Effector memory CD8-positive, alpha-beta T cell (primary cell): ENCODE data around the gene GLRX.
"Not testable (repeated sequence)": the region's sequence is repeated elsewhere in the genome, so short reads cannot be mapped to it uniquely, and the experiment has no call there.

Source experiments
- ATAC-seq: fragments of 150-1000 bp; cut with Tn5 transposase; replicated peaks from 2 replicates; pipeline ENCODE4 v1.10.0; 2021; ENCODE audit warnings: mild to moderate bottlenecking, moderate library complexity
- DNase-seq, 3 experiments: peaks; one replicate each; pipeline ENCODE4 v3.0.0; 2021
- H3K27ac Mint-ChIP-seq, 2 donors: one replicate each; pipeline ENCODE4 v1.8.0; 2022; ENCODE audit warnings: mild to moderate bottlenecking in 2 of 2, mixed read lengths in 2 of 2, moderate library complexity in 2 of 2
- H3K27me3 Mint-ChIP-seq, 2 donors: one replicate each; pipeline ENCODE4 v1.8.0; 2022; ENCODE audit warnings: mixed read lengths in 2 of 2
- H3K36me3 Mint-ChIP-seq: one replicate; pipeline ENCODE4 v1.8.0; 2022; ENCODE audit warnings: mild to moderate bottlenecking, moderate library complexity, mixed read lengths; ENCODE audit not compliant: insufficient read depth
- H3K4me1 Mint-ChIP-seq, 2 donors: one replicate each; pipeline ENCODE4 v1.8.0; 2022; ENCODE audit warnings: low read depth in 2 of 2, mixed read lengths in 2 of 2
- H3K4me3 Mint-ChIP-seq, 2 donors: one replicate each; pipeline ENCODE4 v1.8.0; 2022; ENCODE audit warnings: mild to moderate bottlenecking in 2 of 2, mixed read lengths in 2 of 2, moderate library complexity in 2 of 2
- H3K9me3 Mint-ChIP-seq, 2 donors: one replicate each; pipeline ENCODE4 v1.8.0; 2022; ENCODE audit warnings: mixed read lengths in 2 of 2

GLRX gene

GRCh38 chr5:95818181-95819147 lies 4.1 kb downstream of the GLRX start:
- Mint-ChIP-seq H3K4me1 (peaks cover 54 to 70% of the 10 kb centered on the region in 2 donors), H3K27ac (peak overlapping the region; percentile 71 to 98), H3K27me3 (no peaks in the 10 kb centered on the region), H3K4me3 (peak overlapping the region; percentile 96 to 99), H3K36me3 (peaks cover 50% of the 10 kb centered on the region), H3K9me3 (no peaks in the 10 kb centered on the region)
- DNase-seq (peak in 2 of 3 experiments; percentile 19 to 20), ATAC-seq (peak; percentile 37)

- peaks cover 56 to 66% of the 10 kb centered on the region in 2 donors for H3K4me1 Mint-ChIP-seq
- H3K9me3 Mint-ChIP-seq: no peaks in the 10 kb centered on the region
- H3K27me3 Mint-ChIP-seq: no peaks in the 10 kb centered on the region
- H3K27ac Mint-ChIP-seq: peak overlapping the region; percentile 71 to 98
- peak; percentile 73 for ATAC-seq
- peak; percentile 16 to 50 (median 42) for DNase-seq
- H3K4me3 Mint-ChIP-seq: peak overlapping the region; percentile 96 to 99
- peaks cover 50% of the 10 kb centered on the region for H3K36me3 Mint-ChIP-seq
Observed at GRCh38 chr5:95817430-95817829, 5.1 kb downstream of the GLRX start.

GRCh38 chr5:95816776-95817175 lies 5.8 kb downstream of the GLRX start:
- peak overlapping the region; percentile 96 to 99 for H3K4me3 Mint-ChIP-seq
- H3K27ac Mint-ChIP-seq: peak overlapping the region; percentile 71 to 98
- no peaks in the 10 kb centered on the region for H3K9me3 Mint-ChIP-seq
- peak; percentile 13 for ATAC-seq
- no peaks in the 10 kb centered on the region for H3K27me3 Mint-ChIP-seq
- peaks cover 48% of the 10 kb centered on the region for H3K36me3 Mint-ChIP-seq
- no peak for DNase-seq
- peaks cover 61 to 69% of the 10 kb centered on the region in 2 donors for H3K4me1 Mint-ChIP-seq

- peak overlapping the region; percentile 96 to 99 for H3K4me3 Mint-ChIP-seq
- ATAC-seq (peak; percentile 11), DNase-seq (no peak)
- peak overlapping the region; percentile 71 to 98 for H3K27ac Mint-ChIP-seq
- no peaks in the 10 kb centered on the region for H3K9me3 Mint-ChIP-seq
- H3K27me3 Mint-ChIP-seq: no peaks in the 10 kb centered on the region
- H3K4me1 Mint-ChIP-seq: peaks cover 60 to 67% of the 10 kb centered on the region in 2 donors
- peaks cover 48% of the 10 kb centered on the region for H3K36me3 Mint-ChIP-seq
Observed at GRCh38 chr5:95816341-95816740, 6.2 kb downstream of the GLRX start.

GRCh38 chr5:95815155-95815729 lies 7.3 kb downstream of the GLRX start:
- peaks cover 67 to 69% of the 10 kb centered on the region in 2 donors for H3K4me1 Mint-ChIP-seq
- H3K9me3 Mint-ChIP-seq: no peaks in the 10 kb centered on the region
- ATAC-seq (no peak), DNase-seq (no peak)
- H3K36me3 Mint-ChIP-seq: peaks cover 41% of the 10 kb centered on the region
- no peak overlapping the region for H3K4me3 Mint-ChIP-seq
- H3K27me3 Mint-ChIP-seq: no peaks in the 10 kb centered on the region
- H3K27ac Mint-ChIP-seq: peak overlapping the region in 1 of 2 donors; percentile 98

- not testable (repeated sequence) for H3K27me3 Mint-ChIP-seq
Observed at GRCh38 chr5:95813035-95813434, 9.5 kb downstream of the GLRX start.

GRCh38 chr5:95812074-95812471 lies 10.5 kb downstream of the GLRX start:
- H3K4me1 Mint-ChIP-seq: peaks cover 70% of the 10 kb centered on the region in 2 donors
- ATAC-seq (no peak), DNase-seq (no peak)
- no peaks in the 10 kb centered on the region for H3K27me3 Mint-ChIP-seq
- peak overlapping the region in 1 of 2 donors; percentile 56 for H3K4me3 Mint-ChIP-seq
- H3K9me3 Mint-ChIP-seq: no peaks in the 10 kb centered on the region
- H3K27ac Mint-ChIP-seq: peak overlapping the region; percentile 92 to 94
- peaks cover 31% of the 10 kb centered on the region for H3K36me3 Mint-ChIP-seq

More at GRCh38 chr5:95813035-95813434, 9.5 kb downstream of the GLRX start:
- DNase-seq, ATAC-seq, H3K9me3 Mint-ChIP-seq, H3K4me3 Mint-ChIP-seq: not testable (repeated sequence)
- Mint-ChIP-seq H3K36me3 (peaks cover 40% of the 10 kb centered on the region), H3K4me1 (peaks cover 75 to 76% of the 10 kb centered on the region in 2 donors), H3K27ac (peak overlapping the region; percentile 4 to 55)

- H3K4me3 Mint-ChIP-seq: peak overlapping the region; percentile 25 to 56
- H3K27ac Mint-ChIP-seq: peak overlapping the region; percentile 92 to 94
- ATAC-seq, DNase-seq, H3K9me3 Mint-ChIP-seq, H3K27me3 Mint-ChIP-seq: not testable (repeated sequence)
- peaks cover 27% of the 10 kb centered on the region for H3K36me3 Mint-ChIP-seq
- H3K4me1 Mint-ChIP-seq: peaks cover 65 to 67% of the 10 kb centered on the region in 2 donors
Observed at GRCh38 chr5:95811461-95812073, 11.0 kb downstream of the GLRX start.

GRCh38 chr5:95811126-95811423 lies 11.5 kb downstream of the GLRX start:
- Mint-ChIP-seq H3K4me1 (peaks cover 60 to 62% of the 10 kb centered on the region in 2 donors), H3K27ac (peak overlapping the region; percentile 92 to 94), H3K36me3 (peaks cover 22% of the 10 kb centered on the region)
- not testable (repeated sequence) for H3K27me3 Mint-ChIP-seq, H3K9me3 Mint-ChIP-seq, DNase-seq, H3K4me3 Mint-ChIP-seq, ATAC-seq

GRCh38 chr5:95810305-95811125 lies 12.0 kb downstream of the GLRX start:
- no peak for ATAC-seq
- H3K9me3 Mint-ChIP-seq: no peaks in the 10 kb centered on the region
- H3K27me3 Mint-ChIP-seq: no peaks in the 10 kb centered on the region

GRCh38 chr5:95809414-95809960 lies 13.0 kb downstream of the GLRX start:
- DNase-seq: no peak
- no peaks in the 10 kb centered on the region for H3K9me3 Mint-ChIP-seq
- H3K4me3 Mint-ChIP-seq: peak overlapping the region; percentile 57 to 61
- H3K4me1 Mint-ChIP-seq: peaks cover 51 to 54% of the 10 kb centered on the region in 2 donors
- no peaks in the 10 kb centered on the region for H3K27me3 Mint-ChIP-seq
- ATAC-seq: no peak
- H3K36me3 Mint-ChIP-seq: peaks cover 13% of the 10 kb centered on the region
- peak overlapping the region; percentile 92 to 94 for H3K27ac Mint-ChIP-seq

More at GRCh38 chr5:95810305-95811125, 12.0 kb downstream of the GLRX start:
- no peak for DNase-seq
- Mint-ChIP-seq H3K27ac (peak overlapping the region; percentile 92 to 94), H3K4me1 (peaks cover 55 to 56% of the 10 kb centered on the region in 2 donors), H3K4me3 (peak overlapping the region; percentile 57 to 61), H3K36me3 (peaks cover 16% of the 10 kb centered on the region)

GRCh38 chr5:95808686-95809413 lies 13.7 kb downstream of the GLRX start:
- H3K4me3 Mint-ChIP-seq: peak overlapping the region; percentile 57 to 61
- peak; percentile 99 for ATAC-seq
- H3K9me3 Mint-ChIP-seq: no peaks in the 10 kb centered on the region
- H3K4me1 Mint-ChIP-seq: peaks cover 47 to 50% of the 10 kb centered on the region in 2 donors
- peaks cover 6% of the 10 kb centered on the region for H3K36me3 Mint-ChIP-seq
- DNase-seq: peak; percentile 72 to 73 (median 73)
- no peaks in the 10 kb centered on the region for H3K27me3 Mint-ChIP-seq
- peak overlapping the region; percentile 92 to 94 for H3K27ac Mint-ChIP-seq
